HEK293T (cell line): ENCODE results near the gene RNF34.

ENCODE experiments used
- FOXA1 ChIP-seq: fragments of 450-650 bp; IDR thresholded peaks from 2 replicates; pipeline ENCODE4 v1.6.1; 2016; ENCODE audit warnings: mild to moderate bottlenecking
- FOXK2 ChIP-seq: fragments of 450-650 bp; IDR thresholded peaks from 2 replicates; pipeline ENCODE4 v1.6.1; 2016; ENCODE audit warnings: mild to moderate bottlenecking
- FOXM1 ChIP-seq: fragments of 450-650 bp; IDR thresholded peaks from 2 replicates; pipeline ENCODE4 v1.6.1; 2017; ENCODE audit warnings: mild to moderate bottlenecking, borderline replicate concordance
- SP1 ChIP-seq: fragments of 450-650 bp; IDR thresholded peaks from 2 replicates; pipeline ENCODE4 v1.6.1; 2017
- SUZ12 ChIP-seq: fragments of 450-650 bp; IDR thresholded peaks from 2 replicates; pipeline ENCODE4 v1.6.1; 2016; ENCODE audit warnings: mild to moderate bottlenecking
- TARDBP ChIP-seq: fragments of 450-650 bp; IDR thresholded peaks from 2 replicates; pipeline ENCODE4 v1.6.1; 2016

DNA sequence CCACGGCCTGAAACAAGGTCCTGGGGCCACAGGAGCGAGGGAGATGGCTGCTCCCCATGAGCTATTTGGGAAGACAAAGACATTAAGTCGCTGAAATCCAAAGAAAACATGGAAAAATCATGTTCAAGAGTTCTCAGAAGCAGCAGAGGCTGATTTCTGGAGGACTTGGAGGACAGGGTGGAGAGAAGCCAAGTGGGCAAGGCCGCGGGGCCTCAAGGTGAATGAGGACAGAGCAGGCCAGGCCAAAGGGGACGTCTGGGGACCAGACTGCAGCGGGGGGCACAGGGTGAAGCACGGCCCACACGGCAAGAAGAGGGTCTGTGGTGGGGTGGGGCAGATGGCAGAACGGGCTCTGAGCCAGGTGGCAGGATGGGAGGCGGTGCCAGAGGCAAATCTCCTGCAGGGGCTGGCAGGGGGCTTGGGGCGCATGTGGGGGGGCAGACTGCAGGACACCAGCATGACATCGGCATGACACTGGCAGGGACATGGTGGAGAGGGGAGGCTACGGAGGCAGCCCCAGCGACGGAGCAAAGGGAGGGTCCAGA is 48.9 kb downstream of the RNF34 start:
- TF ChIP-seq FOXM1 (no peak), FOXK2 (no peak), FOXA1 (no peak), SP1 (no peak), TARDBP (no peak), SUZ12 (no peak)
